GM21717 (cell line): ENCODE measurements around the gene INHBC.

Experiments used
- ATAC-seq: cut with Tn5 transposase; IDR thresholded peaks from one replicate; pipeline ENCODE4 v1.9.1; 2021; ENCODE audit warnings: mild to moderate bottlenecking, moderate library complexity; ENCODE audit not compliant: unreplicated experiment

Gene INHBC

DNA sequence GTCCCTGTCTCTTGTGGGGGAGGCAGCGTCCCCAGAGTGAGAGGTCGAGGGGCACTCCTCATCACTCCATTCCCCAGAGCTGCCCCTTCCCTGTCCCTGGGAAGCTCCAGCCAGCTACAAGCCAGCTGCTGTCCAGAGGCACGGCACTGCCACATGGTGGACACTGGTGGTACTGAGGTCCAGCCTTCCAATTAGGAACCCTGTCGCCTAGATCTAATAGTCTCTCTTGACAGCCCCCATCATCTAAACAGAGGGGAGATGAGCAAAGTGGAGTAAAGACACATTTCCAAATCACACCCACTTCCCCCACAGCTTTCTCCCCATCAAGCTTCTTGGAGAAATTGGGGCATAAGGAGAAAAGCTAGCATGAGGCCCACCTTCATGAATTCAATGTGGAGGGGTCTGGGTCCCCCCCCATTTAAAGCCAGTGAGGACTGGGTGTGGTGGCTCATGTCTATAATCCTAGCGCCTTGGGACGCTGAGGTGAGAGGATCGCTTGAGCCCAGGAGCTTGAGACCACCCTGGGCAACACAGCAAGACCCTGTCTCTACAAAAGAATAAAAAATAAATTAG is 18.4 kb downstream of the INHBC start:
- no peak for ATAC-seq

DNA sequence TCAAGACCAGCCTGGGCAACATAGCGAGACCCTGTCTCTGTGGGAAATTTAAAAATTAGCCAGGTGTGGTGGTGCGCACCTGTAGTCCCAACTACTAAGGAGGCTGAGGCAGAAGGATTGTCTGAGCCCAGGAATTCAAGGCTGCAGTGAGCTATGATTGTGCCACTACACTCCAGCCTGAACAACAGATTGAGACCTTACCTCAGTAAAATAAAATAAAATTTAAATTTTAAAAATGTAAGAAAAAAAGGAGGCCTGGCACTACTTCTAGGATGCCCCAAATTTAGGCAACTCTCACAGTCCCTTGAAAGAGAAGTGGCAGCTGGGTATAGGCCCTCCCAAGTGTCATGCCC is 19.6 kb downstream of the INHBC start:
- no peak for ATAC-seq

DNA sequence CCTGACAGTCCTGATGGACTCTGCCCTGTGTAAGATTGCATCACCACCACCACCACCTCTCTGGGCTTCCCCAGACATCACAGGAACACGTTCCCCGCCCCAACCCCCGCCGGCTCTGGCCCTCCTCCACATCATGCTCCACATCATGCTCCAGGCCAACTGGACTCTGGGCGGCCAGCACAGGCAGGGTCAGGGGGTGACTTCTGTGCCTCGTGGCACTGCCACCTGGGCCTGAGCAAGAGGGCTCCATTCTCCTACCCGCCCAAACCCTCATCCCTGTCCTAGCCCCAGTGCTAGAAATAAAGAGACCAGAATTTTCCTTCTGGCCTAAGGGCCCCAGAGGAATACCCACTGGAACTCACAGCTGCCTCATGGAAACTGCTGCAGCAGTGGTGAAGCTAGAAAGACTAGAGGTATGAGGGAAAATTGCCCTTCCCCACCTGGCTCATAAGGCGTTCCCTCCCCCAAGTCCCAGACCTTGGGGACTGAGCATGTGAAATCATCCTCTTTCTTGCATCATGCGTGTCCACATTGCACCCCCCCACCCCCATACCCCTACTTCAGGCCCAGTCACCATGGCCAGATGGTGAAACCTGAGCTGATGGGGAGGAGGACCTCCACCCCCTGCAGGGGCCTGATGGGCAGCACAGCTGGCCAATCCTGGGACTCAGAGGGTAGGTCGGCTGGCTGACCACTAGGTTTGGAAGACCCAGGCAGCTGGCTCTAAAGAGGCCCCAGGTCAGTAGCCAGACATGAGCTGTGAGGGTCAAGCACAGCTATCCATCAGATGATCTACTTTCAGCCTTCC is 20.2 kb downstream of the INHBC start, which contains the start of gene INHBE:
Gene INHBE, plus strand, starts transcription at position 742 of the 808 bp plus-strand sequence. CDS start 230 bp downstream, outside the sequence.
- no peak for ATAC-seq

DNA sequence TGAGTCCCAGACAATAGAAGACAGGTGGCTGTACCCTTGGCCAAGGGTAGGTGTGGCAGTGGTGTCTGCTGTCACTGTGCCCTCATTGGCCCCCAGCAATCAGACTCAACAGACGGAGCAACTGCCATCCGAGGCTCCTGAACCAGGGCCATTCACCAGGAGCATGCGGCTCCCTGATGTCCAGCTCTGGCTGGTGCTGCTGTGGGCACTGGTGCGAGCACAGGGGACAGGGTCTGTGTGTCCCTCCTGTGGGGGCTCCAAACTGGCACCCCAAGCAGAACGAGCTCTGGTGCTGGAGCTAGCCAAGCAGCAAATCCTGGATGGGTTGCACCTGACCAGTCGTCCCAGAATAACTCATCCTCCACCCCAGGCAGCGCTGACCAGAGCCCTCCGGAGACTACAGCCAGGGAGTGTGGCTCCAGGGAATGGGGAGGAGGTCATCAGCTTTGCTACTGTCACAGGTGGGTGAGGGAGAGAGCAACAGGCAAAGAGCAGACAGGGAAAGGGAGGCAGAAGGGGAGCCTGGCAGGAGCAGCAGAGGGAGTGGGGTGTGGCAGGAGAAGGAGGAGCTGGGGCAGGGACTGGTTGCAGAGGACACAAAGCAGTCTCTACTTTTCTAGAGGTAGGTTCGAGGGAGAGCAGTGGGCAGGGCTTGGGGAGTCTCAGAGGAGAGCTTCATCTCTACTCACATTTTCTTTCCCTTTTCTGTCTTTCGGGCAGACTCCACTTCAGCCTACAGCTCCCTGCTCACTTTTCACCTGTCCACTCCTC is 21.0 kb downstream of the INHBC start:
- no peak for ATAC-seq

DNA sequence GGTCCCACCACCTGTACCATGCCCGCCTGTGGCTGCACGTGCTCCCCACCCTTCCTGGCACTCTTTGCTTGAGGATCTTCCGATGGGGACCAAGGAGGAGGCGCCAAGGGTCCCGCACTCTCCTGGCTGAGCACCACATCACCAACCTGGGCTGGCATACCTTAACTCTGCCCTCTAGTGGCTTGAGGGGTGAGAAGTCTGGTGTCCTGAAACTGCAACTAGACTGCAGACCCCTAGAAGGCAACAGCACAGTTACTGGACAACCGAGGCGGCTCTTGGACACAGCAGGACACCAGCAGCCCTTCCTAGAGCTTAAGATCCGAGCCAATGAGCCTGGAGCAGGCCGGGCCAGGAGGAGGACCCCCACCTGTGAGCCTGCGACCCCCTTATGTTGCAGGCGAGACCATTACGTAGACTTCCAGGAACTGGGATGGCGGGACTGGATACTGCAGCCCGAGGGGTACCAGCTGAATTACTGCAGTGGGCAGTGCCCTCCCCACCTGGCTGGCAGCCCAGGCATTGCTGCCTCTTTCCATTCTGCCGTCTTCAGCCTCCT is 21.6 kb downstream of the INHBC start:
- no peak for ATAC-seq

DNA sequence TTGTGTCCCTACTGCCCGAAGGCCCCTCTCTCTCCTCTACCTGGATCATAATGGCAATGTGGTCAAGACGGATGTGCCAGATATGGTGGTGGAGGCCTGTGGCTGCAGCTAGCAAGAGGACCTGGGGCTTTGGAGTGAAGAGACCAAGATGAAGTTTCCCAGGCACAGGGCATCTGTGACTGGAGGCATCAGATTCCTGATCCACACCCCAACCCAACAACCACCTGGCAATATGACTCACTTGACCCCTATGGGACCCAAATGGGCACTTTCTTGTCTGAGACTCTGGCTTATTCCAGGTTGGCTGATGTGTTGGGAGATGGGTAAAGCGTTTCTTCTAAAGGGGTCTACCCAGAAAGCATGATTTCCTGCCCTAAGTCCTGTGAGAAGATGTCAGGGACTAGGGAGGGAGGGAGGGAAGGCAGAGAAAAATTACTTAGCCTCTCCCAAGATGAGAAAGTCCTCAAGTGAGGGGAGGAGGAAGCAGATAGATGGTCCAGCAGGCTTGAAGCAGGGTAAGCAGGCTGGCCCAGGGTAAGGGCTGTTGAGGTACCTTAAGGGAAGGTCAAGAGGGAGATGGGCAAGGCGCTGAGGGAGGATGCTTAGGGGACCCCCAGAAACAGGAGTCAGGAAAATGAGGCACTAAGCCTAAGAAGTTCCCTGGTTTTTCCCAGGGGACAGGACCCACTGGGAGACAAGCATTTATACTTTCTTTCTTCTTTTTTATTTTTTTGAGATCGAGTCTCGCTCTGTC is 22.3 kb downstream of the INHBC start:
- no peak for ATAC-seq

DNA sequence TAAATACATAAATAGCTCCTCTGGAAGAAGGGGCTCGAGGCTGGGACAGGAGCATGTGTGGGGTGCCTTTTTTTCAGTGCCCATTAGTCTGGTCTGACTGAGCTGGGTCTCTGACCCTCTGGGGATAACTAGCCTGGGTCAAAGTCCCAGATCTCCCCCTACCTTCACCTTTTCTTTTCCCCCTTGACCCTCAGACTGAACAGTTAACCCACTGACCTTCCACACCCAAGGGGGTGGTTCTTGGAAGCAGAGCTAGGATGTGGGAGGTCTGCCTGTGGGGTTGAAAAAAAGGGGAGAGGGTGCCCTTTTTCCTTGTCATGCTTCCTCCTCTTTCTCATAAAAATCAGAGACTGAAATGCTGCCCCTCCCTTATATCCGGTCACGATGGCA is 24.1 kb downstream of the INHBC start:
- no peak for ATAC-seq

DNA sequence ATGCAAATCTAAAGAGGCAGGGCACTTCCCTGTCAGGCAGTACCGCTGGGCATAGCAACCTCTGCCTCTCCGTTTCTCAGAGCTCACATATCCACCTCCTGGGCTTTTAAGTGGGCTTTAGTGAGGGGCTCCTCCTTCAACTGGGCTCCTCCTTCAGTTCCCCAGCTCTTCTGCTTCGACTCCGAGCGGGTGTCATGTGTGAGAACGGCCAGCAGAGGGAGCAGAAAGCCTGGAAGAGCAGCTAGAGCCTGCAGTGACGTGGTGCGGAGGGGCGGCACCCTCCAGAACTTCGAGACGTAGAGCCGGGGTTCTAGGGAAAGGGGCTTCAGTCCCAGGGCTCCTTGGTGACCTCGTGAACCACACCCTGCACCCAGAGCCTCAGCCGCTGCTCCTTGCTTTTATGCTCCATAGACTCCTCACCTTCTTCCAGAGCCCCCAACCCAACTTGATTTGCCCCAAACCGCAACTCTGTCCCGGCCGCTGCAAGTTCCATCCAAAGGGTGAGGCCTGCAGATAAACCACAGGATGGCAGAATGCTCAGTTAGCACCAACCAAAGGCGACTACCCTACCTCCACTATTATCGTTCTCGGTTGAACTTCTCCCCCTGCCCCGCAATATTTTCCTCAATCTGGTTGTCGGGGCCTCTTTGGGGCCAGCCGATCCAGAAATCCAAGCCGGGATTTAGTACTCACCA is 24.6 kb downstream of the INHBC start:
- ATAC-seq, result peak; percentile 57

DNA sequence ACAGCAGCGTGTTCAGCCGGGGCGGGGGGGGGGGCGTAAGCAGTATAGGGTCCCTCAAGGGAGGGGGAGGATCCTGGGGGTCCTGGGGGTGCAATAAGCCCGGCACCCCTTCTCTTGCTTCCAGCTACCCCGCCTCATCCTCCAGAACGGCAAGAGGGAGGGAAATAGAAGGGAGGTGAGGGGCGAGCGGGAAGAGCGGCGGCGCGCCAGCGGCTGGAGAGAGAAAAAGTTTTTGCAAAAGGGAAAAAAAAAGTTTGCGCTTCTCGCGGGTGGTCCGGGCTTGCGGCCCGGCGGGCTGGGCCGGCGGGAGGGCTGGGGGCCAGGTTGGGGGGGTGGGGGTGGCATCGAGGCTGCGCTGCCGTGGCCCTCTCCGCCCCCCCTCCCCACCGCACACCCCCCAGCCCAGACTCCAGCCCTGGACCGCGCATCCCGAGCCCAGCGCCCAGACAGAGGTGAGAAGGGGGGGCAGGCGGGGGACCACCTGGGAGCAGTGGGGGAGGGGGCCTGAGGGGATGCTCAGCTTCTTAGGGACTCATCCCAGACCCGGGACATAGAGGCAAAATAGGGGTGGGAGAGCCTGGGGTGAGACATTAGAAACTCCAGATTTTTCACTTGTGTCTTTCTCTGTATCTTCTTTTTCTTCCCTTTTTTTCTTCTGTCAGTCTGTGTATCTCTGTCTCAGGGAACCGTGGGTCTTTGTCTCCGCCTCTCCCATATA is 25.3 kb downstream of the INHBC start, which contains the start of gene GLI1:
Gene GLI1, plus strand, starts transcription at position 36 of the 718 bp plus-strand sequence. CDS start 3,907 bp downstream, outside the sequence.
- ATAC-seq, result no peak

DNA sequence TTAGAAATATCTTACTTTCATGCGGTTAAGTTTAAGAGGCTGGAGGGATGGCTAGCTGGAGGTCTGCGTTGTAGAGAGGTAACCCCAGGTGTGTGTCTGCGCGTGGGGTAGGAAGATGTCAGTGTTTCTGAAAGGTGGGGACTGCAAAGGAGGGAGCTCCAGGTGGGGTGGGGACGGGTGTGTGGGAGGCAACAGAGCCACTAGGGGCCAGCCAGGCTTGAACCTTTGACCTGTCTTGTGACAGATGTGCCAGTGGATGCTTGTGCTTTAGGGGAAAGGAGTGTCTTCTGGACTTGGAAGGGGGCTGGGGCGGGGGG is 25.8 kb downstream of the INHBC start:
- no peak for ATAC-seq

DNA sequence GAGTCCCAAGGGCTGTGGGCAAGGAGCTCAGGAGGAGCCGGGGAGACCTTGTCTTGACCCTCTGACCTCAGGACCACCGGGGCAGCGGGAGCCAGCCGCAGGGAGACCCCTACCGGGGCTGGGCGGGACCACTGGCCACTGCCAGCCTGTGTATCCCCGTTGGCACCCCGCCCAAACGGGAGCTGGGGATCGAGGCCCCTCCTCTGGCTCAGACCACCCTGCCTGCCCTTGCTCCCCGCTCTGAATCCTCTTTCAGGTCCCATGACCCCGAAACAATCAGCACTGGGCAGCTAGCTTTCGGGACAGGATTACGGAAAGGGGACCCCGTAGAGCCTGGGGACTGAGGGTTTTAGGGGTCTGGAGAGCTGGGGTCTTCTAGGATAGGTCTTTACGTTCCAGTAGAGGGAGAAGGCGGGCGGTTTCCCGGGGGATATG is 26.3 kb downstream of the INHBC start:
- ATAC-seq, result no peak

DNA sequence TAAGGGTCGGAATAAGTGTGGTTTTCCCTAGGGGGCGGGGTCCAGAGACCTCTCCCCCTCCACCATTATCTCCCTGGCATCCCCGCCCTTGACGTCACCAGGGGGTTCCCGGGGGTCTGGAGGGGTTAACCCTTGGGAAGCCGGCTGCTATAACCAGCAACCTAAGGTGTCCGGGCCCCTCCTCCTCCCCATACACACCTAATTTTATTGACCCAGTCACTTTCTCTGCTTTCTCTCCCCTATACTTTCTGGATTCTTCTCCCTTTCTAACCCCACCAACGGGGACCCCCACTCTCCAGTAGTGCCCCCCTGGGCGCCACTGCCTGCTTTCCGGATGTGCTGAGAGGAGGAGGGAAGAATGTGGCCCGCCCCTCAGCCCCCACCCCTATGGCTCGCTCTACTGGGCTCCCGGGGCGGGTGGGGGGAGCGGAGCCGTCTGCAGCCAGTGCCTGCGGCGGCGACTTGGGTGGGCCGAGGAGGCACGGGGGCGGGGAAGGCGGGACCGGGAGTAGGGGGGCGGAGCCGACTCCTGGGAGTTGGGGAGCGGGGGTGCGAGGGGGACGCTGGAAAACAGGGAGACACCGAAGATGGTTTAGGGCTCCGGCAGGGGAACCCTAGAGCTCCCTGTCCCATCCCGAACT is 26.8 kb downstream of the INHBC start:
- no peak for ATAC-seq

DNA sequence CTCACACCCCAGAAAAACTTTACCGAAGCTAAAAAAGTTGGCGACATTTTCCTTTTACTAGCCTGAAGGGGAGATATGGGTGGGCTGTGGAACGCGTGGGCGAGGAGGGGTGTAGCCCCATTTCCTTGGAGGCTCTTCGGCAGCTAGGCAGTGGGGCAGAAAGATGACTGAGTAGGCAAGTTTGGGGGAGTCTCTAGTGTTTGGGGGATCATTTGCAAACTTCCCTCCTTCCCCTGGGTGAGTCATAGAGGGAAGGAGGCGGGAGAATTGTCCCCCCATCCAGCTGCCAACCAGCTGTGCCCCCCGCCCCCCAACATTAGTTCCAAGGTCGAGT is 27.3 kb downstream of the INHBC start:
- no peak for ATAC-seq

DNA sequence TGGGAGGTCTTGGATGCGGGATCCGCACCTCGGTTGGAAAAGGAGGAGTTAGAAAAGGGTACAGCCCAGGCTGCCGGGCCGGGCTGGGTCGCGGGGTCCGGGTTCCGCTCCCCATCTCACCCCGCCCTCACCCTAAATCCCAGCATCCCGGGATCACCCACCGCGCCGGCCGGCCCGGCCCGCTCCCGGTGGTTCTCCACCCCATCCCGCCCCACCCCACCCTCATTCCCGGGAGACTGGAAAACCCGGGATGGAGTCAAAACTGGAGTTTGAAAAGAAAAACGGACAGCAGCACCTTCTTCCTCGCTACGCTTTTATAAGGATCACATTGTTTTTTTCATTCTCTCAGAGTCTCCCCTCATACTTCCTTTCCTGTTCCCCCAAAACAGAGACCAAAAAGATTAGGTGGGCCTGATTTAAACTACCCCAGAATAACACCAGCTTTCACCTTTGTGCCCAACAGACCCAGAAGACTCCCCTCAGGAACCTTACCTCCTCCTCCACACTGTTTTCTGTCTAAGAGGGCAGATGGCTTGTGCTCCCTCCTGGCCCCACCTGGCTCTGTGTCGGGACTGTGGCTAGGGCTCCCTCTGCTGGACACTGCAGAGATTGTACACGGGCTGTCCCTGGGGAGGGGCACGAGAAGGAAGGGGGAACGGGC is 27.8 kb downstream of the INHBC start:
- peak; percentile 68 for ATAC-seq

DNA sequence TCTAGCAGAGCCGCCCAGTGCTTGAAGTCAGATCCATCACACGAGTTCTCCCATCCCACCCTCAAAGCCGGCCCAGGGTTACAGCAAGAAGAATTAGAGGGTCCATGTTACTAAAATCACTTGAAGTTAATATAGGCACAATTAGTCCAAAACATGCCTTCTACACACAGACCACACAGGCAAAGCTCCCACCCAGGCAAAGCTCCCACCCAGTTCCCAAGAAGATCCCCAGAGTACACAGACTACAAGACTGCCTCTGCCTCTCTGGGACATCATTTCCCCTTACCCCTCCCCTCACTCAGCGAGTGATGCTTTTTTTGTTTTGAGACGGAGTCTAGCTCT is 28.3 kb downstream of the INHBC start:
- no peak for ATAC-seq

DNA sequence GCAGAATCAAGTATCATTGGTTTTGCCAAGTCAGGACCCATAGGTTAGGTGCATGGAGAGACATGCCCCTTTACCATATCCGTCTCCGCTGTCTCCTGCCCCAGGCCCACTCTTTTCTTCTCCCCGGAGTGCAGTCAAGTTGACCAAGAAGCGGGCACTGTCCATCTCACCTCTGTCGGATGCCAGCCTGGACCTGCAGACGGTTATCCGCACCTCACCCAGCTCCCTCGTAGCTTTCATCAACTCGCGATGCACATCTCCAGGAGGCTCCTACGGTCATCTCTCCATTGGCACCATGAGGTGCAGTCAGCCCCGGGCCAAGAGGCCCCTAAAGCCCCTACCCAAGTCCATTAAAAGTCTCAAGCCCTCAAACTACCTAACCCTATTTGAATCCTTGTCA is 30.0 kb downstream of the INHBC start:
- ATAC-seq, result no peak

DNA sequence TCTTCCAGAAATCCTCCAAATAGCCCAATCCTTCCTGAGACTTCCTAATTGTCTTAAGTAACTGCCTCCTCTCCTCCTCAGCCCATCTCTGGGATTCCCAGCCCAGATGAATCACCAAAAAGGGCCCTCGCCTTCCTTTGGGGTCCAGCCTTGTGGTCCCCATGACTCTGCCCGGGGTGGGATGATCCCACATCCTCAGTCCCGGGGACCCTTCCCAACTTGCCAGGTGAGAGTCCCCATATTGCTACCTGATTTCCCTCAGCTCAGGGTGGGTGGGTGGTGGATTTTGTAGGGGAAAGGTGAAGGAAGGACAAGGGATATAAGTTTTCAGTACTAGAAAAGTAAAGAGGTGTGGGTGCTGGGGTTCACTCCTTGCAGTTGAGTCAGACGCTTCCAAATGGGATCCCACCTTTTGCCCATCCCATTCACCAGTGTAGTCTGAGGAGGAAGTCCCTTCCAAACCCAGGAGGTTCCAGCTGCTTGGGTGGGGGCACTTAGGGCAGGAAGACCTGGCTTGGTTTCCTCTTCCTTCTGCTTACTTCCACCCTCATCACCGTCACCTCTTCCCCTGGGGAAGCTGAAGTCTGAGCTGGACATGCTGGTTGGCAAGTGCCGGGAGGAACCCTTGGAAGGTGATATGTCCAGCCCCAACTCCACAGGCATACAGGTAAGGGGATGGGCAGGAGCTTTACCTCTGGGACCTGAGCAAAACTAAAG is 30.6 kb downstream of the INHBC start:
- ATAC-seq, result no peak
